ENCODE data around the gene ENOX1.

GRCh38 chr13:43206838-43207237 is 579.9 kb downstream of the ENOX1 start:
- no peak for TF ChIP-seq CTCF (IDR thresholded peaks at IDR 0.05)
- no peak for TF ChIP-seq ZFX (IDR thresholded peaks at IDR 0.05; ENCODE audit: borderline replicate concordance)
